IMR-90 (cell line): ENCODE measurements around the gene STYXL1.

Source experiments
- CTCF ChIP-seq: conservative IDR thresholded peaks from 2 replicates; pipeline ENCODE4 v1.5.1; 2012; ENCODE audit warnings: mild to moderate bottlenecking, low read depth, low read length, improper control_type of control experiment
- ELK1 ChIP-seq: fragments of 150-350 bp; IDR thresholded peaks from 2 replicates; pipeline ENCODE4 v1.6.1; 2016; ENCODE audit warnings: low read depth, mild to moderate bottlenecking, low read length, moderate library complexity, borderline replicate concordance
- FOS ChIP-seq: fragments of 150-350 bp; IDR thresholded peaks from 2 replicates; pipeline ENCODE4 v1.6.1; 2016; ENCODE audit warnings: low read depth, low read length
- MAFK ChIP-seq: IDR thresholded peaks from 2 replicates; pipeline ENCODE4 v1.6.1; 2012; ENCODE audit warnings: low read depth, low read length, improper control_type of control experiment
- MXI1 ChIP-seq: IDR thresholded peaks from 2 replicates; pipeline ENCODE4 v1.6.1; 2012; ENCODE audit warnings: low read depth, mild to moderate bottlenecking, low read length, moderate library complexity, borderline replicate concordance
- NFE2L2 ChIP-seq: fragments of 150-350 bp; IDR thresholded peaks from 2 replicates; pipeline ENCODE4 v1.6.1; 2016; ENCODE audit warnings: low read depth, mild to moderate bottlenecking, low read length
- POLR2A ChIP-seq: IDR thresholded peaks from 2 replicates; pipeline ENCODE4 v1.6.1; 2012; ENCODE audit warnings: mild to moderate bottlenecking, low read depth, low read length
- RFX5 ChIP-seq: IDR thresholded peaks from 2 replicates; pipeline ENCODE4 v1.8.0; 2012; ENCODE audit warnings: low read depth, mild to moderate bottlenecking, low read length, moderate library complexity
- USF2 ChIP-seq: fragments of 150-350 bp; IDR thresholded peaks from 2 replicates; pipeline ENCODE4 v1.6.1; 2017; ENCODE audit warnings: mild to moderate bottlenecking, antibody characterized with exemption, low read length, low read depth

GRCh38 chr7:75969704-75970498, 77.9 kb downstream of the STYXL1 start:
- TF ChIP-seq USF2 (peak; percentile 50; the same call in 1 of the 2 replicates), POLR2A (no peak), CTCF (no peak), MAFK (no peak), MXI1 (no peak), NFE2L2 (no peak), ELK1 (no peak), FOS (no peak), RFX5 (no peak)
